ENCODE results near the gene ZCCHC17.

DNA sequence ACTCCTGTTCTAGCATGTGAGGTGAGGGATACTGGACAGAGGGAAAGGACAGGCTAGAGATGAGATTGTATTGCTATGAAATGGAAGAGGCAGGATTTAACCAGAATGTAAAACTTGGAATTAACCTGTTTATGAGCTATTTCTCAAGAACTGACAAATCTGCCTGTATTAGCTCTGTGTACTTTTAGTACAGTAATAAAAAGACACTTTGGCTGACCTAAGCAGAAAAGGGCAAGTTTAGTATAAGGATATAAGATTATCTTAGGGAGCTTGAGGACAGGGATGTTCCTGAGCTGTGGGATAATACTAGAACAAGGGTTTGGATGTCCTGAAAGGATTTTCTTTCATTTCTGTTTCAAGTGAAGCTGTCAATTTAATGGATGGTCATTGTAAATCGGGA lies 11.2 kb downstream of the ZCCHC17 start:
- TF ChIP-seq, protein P1, sequence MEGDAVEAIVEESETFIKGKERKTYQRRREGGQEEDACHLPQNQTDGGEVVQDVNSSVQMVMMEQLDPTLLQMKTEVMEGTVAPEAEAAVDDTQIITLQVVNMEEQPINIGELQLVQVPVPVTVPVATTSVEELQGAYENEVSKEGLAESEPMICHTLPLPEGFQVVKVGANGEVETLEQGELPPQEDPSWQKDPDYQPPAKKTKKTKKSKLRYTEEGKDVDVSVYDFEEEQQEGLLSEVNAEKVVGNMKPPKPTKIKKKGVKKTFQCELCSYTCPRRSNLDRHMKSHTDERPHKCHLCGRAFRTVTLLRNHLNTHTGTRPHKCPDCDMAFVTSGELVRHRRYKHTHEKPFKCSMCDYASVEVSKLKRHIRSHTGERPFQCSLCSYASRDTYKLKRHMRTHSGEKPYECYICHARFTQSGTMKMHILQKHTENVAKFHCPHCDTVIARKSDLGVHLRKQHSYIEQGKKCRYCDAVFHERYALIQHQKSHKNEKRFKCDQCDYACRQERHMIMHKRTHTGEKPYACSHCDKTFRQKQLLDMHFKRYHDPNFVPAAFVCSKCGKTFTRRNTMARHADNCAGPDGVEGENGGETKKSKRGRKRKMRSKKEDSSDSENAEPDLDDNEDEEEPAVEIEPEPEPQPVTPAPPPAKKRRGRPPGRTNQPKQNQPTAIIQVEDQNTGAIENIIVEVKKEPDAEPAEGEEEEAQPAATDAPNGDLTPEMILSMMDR (IDR thresholded peaks at IDR 0.05; ENCODE audit: low read depth, low read length) = no peak
- TF ChIP-seq EZH2phosphoT487 (IDR thresholded peaks at IDR 0.05; ENCODE audit: low read depth) = no peak
